PC-9 (cell line): Measurements from ENCODE around the gene FUT4. TPM values are rescaled to one million over a fixed set of nuclear protein-coding genes. Genes with fewer than 3 reads are reported as not detected.

Experiments used
- BruUV-seq: library from RNA; stranded (reverse); fragments of 400-500 nt; replicated peaks from 2 replicates; lab custom pipeline; 2021; lab: Mats Ljungman, UMichigan
- CTCF ChIA-PET: fragments of 300-600 bp; sonication (Branson Sonifier 250); formaldehyde crosslinking; loops from one replicate; lab custom pipeline; 2022; ENCODE audit warnings: antibody characterized with exemption; lab: Charles Lee
- POLR2A ChIA-PET: fragments of 300-600 bp; sonication (Branson Sonifier 250); formaldehyde crosslinking; loops from one replicate; lab custom pipeline; 2022; ENCODE audit warnings: antibody characterized with exemption; ENCODE audit not compliant: unreplicated experiment; lab: Charles Lee
- DNase-seq, 2 experiments: peaks; one replicate each; pipeline versions ENCODE4 v3.0.0 to v3.0.0-alpha.2; 2015 to 2022; ENCODE audit warnings: mixed read lengths in 1 of 2
- H2AFZ ChIP-seq: fragments of 200-600 bp; sonication (generic); 2 replicates; pipeline ENCODE4 v1.8.1; 2017; ENCODE audit warnings: antibody characterized with exemption
- H3F3A ChIP-seq: fragments of 200-600 bp; sonication (generic); 2 replicates; pipeline ENCODE4 v1.8.1; 2017; ENCODE audit warnings: antibody characterized with exemption, mild to moderate bottlenecking, low read depth; ENCODE audit not compliant: insufficient read depth
- H3K27ac ChIP-seq: fragments of 200-600 bp; sonication (generic); 2 replicates; pipeline ENCODE4 v1.6.1; 2016; ENCODE audit warnings: mixed run types
- H3K27me3 ChIP-seq: fragments of 200-600 bp; sonication (generic); 2 replicates; pipeline ENCODE4 v1.6.1; 2016; ENCODE audit warnings: low read depth, mixed run types; ENCODE audit not compliant: insufficient read depth
- H3K36me3 ChIP-seq: fragments of 200-600 bp; sonication (generic); 2 replicates; pipeline ENCODE4 v1.6.1; 2016; ENCODE audit warnings: low read depth, mixed run types
- H3K4me1 ChIP-seq: fragments of 200-600 bp; sonication (generic); replicated peaks from 2 replicates; pipeline ENCODE4 v1.6.1; 2016; ENCODE audit warnings: mixed run types; ENCODE audit not compliant: insufficient read depth
- H3K4me2 ChIP-seq: fragments of 200-600 bp; sonication (generic); 2 replicates; pipeline ENCODE4 v1.6.1; 2017; ENCODE audit warnings: mixed run types
- H3K4me3 ChIP-seq: fragments of 200-600 bp; sonication (generic); 2 replicates; pipeline ENCODE4 v1.6.1; 2016; ENCODE audit warnings: mixed run types
- H3K79me2 ChIP-seq: fragments of 200-600 bp; sonication (generic); 2 replicates; pipeline ENCODE4 v1.6.1; 2017; ENCODE audit warnings: low read depth, mixed run types
- H3K9me2 ChIP-seq: fragments of 200-600 bp; sonication (generic); 2 replicates; pipeline ENCODE4 v1.8.1; 2017; ENCODE audit warnings: mild to moderate bottlenecking; ENCODE audit not compliant: insufficient read depth
- H3K9me3 ChIP-seq: fragments of 200-600 bp; sonication (generic); 2 replicates; pipeline ENCODE4 v1.8.1; 2016; ENCODE audit warnings: low read depth; ENCODE audit not compliant: insufficient read depth
- H4K20me1 ChIP-seq: fragments of 200-600 bp; sonication (generic); 2 replicates; pipeline ENCODE4 v1.8.1; 2017; ENCODE audit not compliant: insufficient read depth
- EZH2 ChIP-seq: fragments of 200-600 bp; sonication (generic); IDR thresholded peaks from 2 replicates; pipeline ENCODE4 v1.8.0; 2017; ENCODE audit warnings: antibody characterized with exemption, low read depth
- intact Hi-C: fragments of 100-400 bp; cut with micrococcal nuclease; formaldehyde crosslinking; loops from one replicate; pipeline ENCODE4 v1.10.0; 2022; ENCODE audit not compliant: unreplicated experiment
- total RNA-seq: library from RNA; stranded (reverse); gene quantifications from 2 replicates; pipeline ENCODE4 v1.2.3, GENCODE V29; 2021
- TF ChIP-seq, protein P1 (sequence below): fragments of 200-600 bp; sonication (generic); conservative IDR thresholded peaks from 2 replicates; pipeline ENCODE4 v1.6.1; 2017; ENCODE audit warnings: mixed run types, antibody characterized with exemption, mild to moderate bottlenecking, moderate library complexity

The FUT4 gene
- total RNA-seq, 1 experiment from 2014 or later = 1.9 TPM

DNA sequence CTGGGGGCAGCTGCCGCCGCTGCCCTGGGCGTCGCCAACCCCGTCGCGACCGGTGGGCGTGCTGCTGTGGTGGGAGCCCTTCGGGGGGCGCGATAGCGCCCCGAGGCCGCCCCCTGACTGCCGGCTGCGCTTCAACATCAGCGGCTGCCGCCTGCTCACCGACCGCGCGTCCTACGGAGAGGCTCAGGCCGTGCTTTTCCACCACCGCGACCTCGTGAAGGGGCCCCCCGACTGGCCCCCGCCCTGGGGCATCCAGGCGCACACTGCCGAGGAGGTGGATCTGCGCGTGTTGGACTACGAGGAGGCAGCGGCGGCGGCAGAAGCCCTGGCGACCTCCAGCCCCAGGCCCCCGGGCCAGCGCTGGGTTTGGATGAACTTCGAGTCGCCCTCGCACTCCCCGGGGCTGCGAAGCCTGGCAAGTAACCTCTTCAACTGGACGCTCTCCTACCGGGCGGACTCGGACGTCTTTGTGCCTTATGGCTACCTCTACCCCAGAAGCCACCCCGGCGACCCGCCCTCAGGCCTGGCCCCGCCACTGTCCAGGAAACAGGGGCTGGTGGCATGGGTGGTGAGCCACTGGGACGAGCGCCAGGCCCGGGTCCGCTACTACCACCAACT is 1.0 kb downstream of the FUT4 start:
- H3K4me3 ChIP-seq = peak overlapping the region; percentile 87
- ChIA-PET POLR2A (interaction anchor here (0.6 to 0.7 kb wide), 4 partner anchors 8 to 1833 kb away, joined by 3 to 8 read pairs (median 4); no protein-coding TSS in a partner anchor), CTCF (no interaction called here)
- H3K27ac ChIP-seq = peak overlapping the region; percentile 85; the same call in 1 of the 2 replicates
- no peaks in the 10 kb centered on the region for H3K9me3 ChIP-seq
- no peaks in the 10 kb centered on the region for H3K9me2 ChIP-seq
- H3K27me3 ChIP-seq = no peaks in the 10 kb centered on the region
- DNase-seq = no peak
- no peaks in the 10 kb centered on the region; the same call in 1 of the 2 replicates for H4K20me1 ChIP-seq
- BruUV-seq = no TSS peak
- peaks cover 18% of the 10 kb centered on the region for H3F3A ChIP-seq
- peak overlapping the region; percentile 95 for H2AFZ ChIP-seq
- H3K79me2 ChIP-seq = peaks cover 34% of the 10 kb centered on the region
- intact Hi-C loops = loop anchor here (1.0 to 5.0 kb wide), 2 partner anchors 44 to 193 kb away; no protein-coding TSS in a partner anchor
- no peaks in the 10 kb centered on the region for H3K36me3 ChIP-seq
- peak overlapping the region; percentile 82 for H3K4me2 ChIP-seq
- TF ChIP-seq EZH2 = no peak
- TF ChIP-seq, protein P1, sequence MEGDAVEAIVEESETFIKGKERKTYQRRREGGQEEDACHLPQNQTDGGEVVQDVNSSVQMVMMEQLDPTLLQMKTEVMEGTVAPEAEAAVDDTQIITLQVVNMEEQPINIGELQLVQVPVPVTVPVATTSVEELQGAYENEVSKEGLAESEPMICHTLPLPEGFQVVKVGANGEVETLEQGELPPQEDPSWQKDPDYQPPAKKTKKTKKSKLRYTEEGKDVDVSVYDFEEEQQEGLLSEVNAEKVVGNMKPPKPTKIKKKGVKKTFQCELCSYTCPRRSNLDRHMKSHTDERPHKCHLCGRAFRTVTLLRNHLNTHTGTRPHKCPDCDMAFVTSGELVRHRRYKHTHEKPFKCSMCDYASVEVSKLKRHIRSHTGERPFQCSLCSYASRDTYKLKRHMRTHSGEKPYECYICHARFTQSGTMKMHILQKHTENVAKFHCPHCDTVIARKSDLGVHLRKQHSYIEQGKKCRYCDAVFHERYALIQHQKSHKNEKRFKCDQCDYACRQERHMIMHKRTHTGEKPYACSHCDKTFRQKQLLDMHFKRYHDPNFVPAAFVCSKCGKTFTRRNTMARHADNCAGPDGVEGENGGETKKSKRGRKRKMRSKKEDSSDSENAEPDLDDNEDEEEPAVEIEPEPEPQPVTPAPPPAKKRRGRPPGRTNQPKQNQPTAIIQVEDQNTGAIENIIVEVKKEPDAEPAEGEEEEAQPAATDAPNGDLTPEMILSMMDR = no peak
- peaks cover 45% of the 10 kb centered on the region for H3K4me1 ChIP-seq

DNA sequence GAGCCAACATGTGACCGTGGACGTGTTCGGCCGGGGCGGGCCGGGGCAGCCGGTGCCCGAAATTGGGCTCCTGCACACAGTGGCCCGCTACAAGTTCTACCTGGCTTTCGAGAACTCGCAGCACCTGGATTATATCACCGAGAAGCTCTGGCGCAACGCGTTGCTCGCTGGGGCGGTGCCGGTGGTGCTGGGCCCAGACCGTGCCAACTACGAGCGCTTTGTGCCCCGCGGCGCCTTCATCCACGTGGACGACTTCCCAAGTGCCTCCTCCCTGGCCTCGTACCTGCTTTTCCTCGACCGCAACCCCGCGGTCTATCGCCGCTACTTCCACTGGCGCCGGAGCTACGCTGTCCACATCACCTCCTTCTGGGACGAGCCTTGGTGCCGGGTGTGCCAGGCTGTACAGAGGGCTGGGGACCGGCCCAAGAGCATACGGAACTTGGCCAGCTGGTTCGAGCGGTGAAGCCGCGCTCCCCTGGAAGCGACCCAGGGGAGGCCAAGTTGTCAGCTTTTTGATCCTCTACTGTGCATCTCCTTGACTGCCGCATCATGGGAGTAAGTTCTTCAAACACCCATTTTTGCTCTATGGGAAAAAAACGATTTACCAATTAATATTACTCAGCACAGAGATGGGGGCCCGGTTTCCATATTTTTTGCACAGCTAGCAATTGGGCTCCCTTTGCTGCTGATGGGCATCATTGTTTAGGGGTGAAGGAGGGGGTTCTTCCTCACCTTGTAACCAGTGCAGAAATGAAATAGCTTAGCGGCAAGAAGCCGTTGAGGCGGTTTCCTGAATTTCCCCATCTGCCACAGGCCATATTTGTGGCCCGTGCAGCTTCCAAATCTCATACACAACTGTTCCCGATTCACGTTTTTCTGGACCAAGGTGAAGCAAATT is 1.8 kb downstream of the FUT4 start:
- POLR2A ChIA-PET = interaction anchor here (0.7 kb wide), 1 partner anchor 10 kb away, joined by 3 read pairs; no protein-coding TSS in a partner anchor

DNA sequence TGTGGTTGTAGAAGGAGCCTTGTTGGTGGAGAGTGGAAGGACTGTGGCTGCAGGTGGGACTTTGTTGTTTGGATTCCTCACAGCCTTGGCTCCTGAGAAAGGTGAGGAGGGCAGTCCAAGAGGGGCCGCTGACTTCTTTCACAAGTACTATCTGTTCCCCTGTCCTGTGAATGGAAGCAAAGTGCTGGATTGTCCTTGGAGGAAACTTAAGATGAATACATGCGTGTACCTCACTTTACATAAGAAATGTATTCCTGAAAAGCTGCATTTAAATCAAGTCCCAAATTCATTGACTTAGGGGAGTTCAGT is 2.4 kb downstream of the FUT4 start:
- intact Hi-C loops = no loop called here
- Histone ChIP-seq H3K4me2 (peak overlapping the region; percentile 82), H3K4me3 (peak overlapping the region; percentile 87; the same call in 1 of the 2 replicates), H3K79me2 (peaks cover 34% of the 10 kb centered on the region), H3K4me1 (peaks cover 45% of the 10 kb centered on the region), H3K27ac (no peak overlapping the region), H3K9me2 (no peaks in the 10 kb centered on the region), H2AFZ (0 out of 2 replicates have a peak overlapping the region, but pooled peaks have one; percentile 42), H3K9me3 (no peaks in the 10 kb centered on the region), H3F3A (peaks cover 18% of the 10 kb centered on the region), H4K20me1 (no peaks in the 10 kb centered on the region; the same call in 1 of the 2 replicates), H3K27me3 (no peaks in the 10 kb centered on the region), H3K36me3 (no peaks in the 10 kb centered on the region)
- DNase-seq = no peak
- POLR2A ChIA-PET = interaction anchor here (0.7 kb wide), 1 partner anchor 9 kb away, joined by 3 read pairs; no protein-coding TSS in a partner anchor
- BruUV-seq = TSS peak; percentile 62
- CTCF ChIA-PET = no interaction called here
- TF ChIP-seq EZH2 = no peak
- TF ChIP-seq, protein P1 = no peak

More for the DNA sequence above, 1.8 kb downstream of the FUT4 start:
- Histone ChIP-seq H3K4me1 (peaks cover 45% of the 10 kb centered on the region), H3F3A (peaks cover 18% of the 10 kb centered on the region), H3K27me3 (no peaks in the 10 kb centered on the region), H3K9me2 (no peaks in the 10 kb centered on the region), H3K36me3 (no peaks in the 10 kb centered on the region), H3K9me3 (no peaks in the 10 kb centered on the region), H3K27ac (no peak overlapping the region), H3K4me3 (peak overlapping the region; percentile 87), H3K79me2 (peaks cover 34% of the 10 kb centered on the region), H3K4me2 (peak overlapping the region; percentile 82), H2AFZ (peak overlapping the region; percentile 95), H4K20me1 (no peaks in the 10 kb centered on the region; the same call in 1 of the 2 replicates)
- intact Hi-C loops = no loop called here
- CTCF ChIA-PET = no interaction called here
- DNase-seq = no peak
- BruUV-seq = no TSS peak
- TF ChIP-seq, protein P1 = no peak
- no peak for TF ChIP-seq EZH2
